GM12865 (cell line): ENCODE measurements around the gene FOXL3.
"Not testable (repeated sequence)": the region's sequence is repeated elsewhere in the genome, so short reads cannot be mapped to it uniquely, and the experiment has no call there.

Experiments used
- DNase-seq: peaks from one replicate; pipeline ENCODE4 v3.0.0; 2010; ENCODE audit warnings: low read depth
- H3K4me3 ChIP-seq: 2 replicates; pipeline ENCODE4 v1.5.1; 2011; ENCODE audit warnings: mild to moderate bottlenecking, low read depth, low read length, control low read depth
- CTCF ChIP-seq: IDR thresholded peaks from 2 replicates; pipeline ENCODE4 v1.5.1; 2011; ENCODE audit warnings: low read length, control low read depth, low read depth, inconsistent platforms; ENCODE audit not compliant: insufficient read depth; ENCODE audit errors: missing control alignments

Gene FOXL3

DNA sequence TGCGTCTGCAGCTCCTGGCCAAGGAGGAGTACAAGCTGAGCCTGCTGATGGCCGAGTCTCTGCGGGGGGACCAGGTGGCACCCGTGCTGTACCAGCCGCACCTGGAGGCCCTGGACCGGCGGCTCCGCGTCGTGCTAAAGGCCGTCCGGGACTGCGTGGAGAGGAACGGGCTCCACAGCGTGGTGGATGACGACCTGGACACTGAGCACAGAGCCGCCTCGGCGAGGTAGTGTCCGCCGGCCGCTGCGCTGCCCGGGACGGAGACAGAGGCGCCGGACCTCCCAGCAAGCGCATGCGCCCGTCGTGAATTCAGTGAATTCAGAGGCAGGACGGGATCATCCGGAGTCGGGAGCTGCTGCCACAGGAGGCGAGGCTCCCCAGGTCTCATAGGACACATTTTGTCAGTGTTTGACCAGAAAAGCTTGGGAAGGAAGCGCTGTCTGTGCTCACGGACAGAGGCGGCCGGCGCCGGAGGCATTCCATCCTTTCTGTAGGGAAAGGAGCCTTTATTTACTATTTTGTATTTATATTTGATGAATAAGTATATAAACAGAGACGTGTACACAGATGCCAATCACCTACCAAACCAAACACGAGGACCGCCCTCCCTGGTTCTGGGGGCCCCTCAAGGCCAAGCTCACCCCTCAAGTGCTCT is 30.1 kb upstream of the FOXL3 start:
- no peak for TF ChIP-seq CTCF
- DNase-seq = no peak

GRCh38 chr7:260441-261281 is 29.3 kb upstream of the FOXL3 start:
- no peak for DNase-seq
- no peak overlapping the region for H3K4me3 ChIP-seq
- no peak for TF ChIP-seq CTCF

More for the DNA sequence above, 30.1 kb upstream of the FOXL3 start:
- no peak overlapping the region for H3K4me3 ChIP-seq

- H3K4me3 ChIP-seq = no peak overlapping the region
- DNase-seq = no peak
- no peak for TF ChIP-seq CTCF
These were observed 28.4 kb upstream of the FOXL3 start for GRCh38 chr7:261341-262250.

GRCh38 chr7:262251-262572 is 27.8 kb upstream of the FOXL3 start:
- H3K4me3 ChIP-seq = no peak overlapping the region
- DNase-seq = no peak
- no peak for TF ChIP-seq CTCF

- DNase-seq = peak; percentile 54
- TF ChIP-seq CTCF = peak; percentile 54
- H3K4me3 ChIP-seq = not testable (repeated sequence)
These were observed 27.2 kb upstream of the FOXL3 start for GRCh38 chr7:262631-263311.
